Epithelial cell of proximal tubule (primary cell): ENCODE results near the gene ZNF366. TPM values are rescaled to one million over a fixed set of nuclear protein-coding genes. Genes with fewer than 3 reads are reported as not detected.

Experiments used
- DNase-seq: peaks from one replicate; pipeline ENCODE4 v3.0.0-alpha.2; 2011; ENCODE audit warnings: low read depth
- H3K4me3 ChIP-seq: 2 replicates; pipeline ENCODE4 v1.5.1; 2011; ENCODE audit warnings: low read depth, mild to moderate bottlenecking, low read length
- total RNA-seq: library from RNA; depleted of rRNA; stranded (reverse); fragments of >200 nt; gene quantifications from 2 replicates; pipeline ENCODE4 v1.2.3, GENCODE V29; 2015
- TF ChIP-seq, protein P1 (sequence below): conservative IDR thresholded peaks from 2 replicates; pipeline ENCODE4 v1.5.1; 2012; ENCODE audit warnings: low read depth, mild to moderate bottlenecking, low read length

Gene ZNF366
- total RNA-seq, 1 donor from 2014 or later, result not detected

GRCh38 chr5:72505016-72505415 is 2.2 kb downstream of the ZNF366 start:
- no peak overlapping the region for H3K4me3 ChIP-seq
- no peak for DNase-seq
- TF ChIP-seq, protein P1, sequence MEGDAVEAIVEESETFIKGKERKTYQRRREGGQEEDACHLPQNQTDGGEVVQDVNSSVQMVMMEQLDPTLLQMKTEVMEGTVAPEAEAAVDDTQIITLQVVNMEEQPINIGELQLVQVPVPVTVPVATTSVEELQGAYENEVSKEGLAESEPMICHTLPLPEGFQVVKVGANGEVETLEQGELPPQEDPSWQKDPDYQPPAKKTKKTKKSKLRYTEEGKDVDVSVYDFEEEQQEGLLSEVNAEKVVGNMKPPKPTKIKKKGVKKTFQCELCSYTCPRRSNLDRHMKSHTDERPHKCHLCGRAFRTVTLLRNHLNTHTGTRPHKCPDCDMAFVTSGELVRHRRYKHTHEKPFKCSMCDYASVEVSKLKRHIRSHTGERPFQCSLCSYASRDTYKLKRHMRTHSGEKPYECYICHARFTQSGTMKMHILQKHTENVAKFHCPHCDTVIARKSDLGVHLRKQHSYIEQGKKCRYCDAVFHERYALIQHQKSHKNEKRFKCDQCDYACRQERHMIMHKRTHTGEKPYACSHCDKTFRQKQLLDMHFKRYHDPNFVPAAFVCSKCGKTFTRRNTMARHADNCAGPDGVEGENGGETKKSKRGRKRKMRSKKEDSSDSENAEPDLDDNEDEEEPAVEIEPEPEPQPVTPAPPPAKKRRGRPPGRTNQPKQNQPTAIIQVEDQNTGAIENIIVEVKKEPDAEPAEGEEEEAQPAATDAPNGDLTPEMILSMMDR, result no peak

GRCh38 chr5:72503888-72504491 is 3.2 kb downstream of the ZNF366 start:
- no peak overlapping the region for H3K4me3 ChIP-seq
- DNase-seq, result no peak
- TF ChIP-seq, protein P1, result no peak

GRCh38 chr5:72501488-72501887 is 5.7 kb downstream of the ZNF366 start:
- TF ChIP-seq, protein P1, result no peak
- DNase-seq, result no peak

DNA sequence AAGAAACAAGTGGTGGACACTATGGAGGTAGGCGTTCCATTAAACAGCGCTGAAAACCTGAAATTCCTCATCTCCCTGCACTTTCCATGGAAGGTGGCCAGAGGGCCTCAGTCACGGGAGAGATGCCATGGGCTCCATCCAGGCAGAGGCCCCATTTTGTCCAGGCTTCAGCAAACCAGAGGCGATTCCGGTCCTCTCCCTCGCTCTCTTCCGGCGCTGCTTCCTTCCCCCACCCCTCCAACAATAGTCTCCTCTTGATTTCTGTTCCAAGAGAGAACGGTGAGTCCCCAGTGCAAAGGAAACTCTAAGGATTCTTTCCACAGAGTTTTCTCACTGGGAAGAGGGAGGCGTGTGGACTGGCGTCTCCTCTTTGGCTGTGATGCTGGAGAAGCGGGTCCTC is 7.5 kb downstream of the ZNF366 start:
- no peak for DNase-seq
- TF ChIP-seq, protein P1, result no peak
- no peak overlapping the region for H3K4me3 ChIP-seq

More at GRCh38 chr5:72501488-72501887, 5.7 kb downstream of the ZNF366 start:
- H3K4me3 ChIP-seq, result no peak overlapping the region

DNA sequence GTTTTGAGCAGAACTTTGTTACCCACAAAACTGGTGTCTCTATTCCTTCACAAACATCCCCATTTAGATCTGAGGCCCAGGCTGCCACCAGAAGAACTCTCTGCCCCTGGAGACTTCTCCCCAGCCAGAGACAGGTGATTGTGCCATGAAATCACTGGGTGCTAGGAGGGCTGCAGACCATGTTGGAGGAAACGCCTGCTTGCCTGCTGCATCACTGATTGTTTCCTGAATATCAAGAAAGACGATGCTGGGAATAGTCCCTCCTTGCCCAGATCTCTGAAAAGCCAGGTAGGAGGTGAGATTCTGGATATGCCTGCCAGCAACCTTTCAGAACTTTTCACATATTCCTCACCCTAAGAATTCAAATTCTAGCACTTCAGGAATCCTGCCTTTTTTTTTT is 8.1 kb downstream of the ZNF366 start:
- TF ChIP-seq, protein P1, result no peak
- DNase-seq, result no peak
- no peak overlapping the region for H3K4me3 ChIP-seq

DNA sequence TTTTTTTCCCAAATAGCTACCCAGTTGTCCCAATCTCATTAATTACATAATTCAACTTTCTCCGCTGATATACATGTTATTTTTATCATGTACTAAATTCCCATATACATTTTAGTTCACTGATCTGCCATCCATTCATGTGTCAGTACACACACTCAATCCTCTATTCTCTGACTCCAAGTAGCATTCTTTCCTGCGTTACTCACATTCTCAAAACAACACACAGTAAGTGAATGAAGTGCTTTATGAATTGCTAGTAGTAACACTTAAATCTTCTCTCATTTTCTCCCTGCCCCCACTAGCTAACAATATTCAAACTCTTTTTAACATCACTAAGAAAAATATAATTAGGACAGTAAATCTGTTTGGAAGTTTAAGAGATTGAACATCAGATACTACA is 8.9 kb downstream of the ZNF366 start:
- no peak for DNase-seq
- TF ChIP-seq, protein P1, result no peak

DNA sequence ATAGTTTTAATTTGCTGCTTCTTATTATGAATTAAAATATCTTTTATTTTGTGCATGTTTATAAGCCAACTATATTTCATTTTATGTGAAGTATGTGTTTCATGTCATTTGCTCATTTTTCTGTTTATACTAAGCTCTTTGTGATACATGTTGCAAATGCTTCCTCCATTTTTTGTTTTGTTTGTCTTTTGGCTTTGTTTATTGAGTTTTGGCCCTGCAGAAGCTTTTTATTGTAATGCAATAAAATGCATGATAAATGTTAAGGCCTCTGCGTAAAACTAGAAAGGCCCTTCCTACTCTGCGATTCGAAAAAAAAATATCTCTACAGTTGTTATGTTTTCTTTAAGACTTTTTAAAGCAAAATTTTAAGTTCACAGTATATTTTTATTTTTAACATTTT is 9.4 kb downstream of the ZNF366 start:
- TF ChIP-seq, protein P1, result no peak
- no peak for DNase-seq
- no peak overlapping the region for H3K4me3 ChIP-seq

More for the DNA sequence above, 8.9 kb downstream of the ZNF366 start:
- H3K4me3 ChIP-seq, result no peak overlapping the region
